ENCODE results near the gene LRRC8D.
"Not testable (repeated sequence)": the region's sequence is repeated elsewhere in the genome, so short reads cannot be mapped to it uniquely, and the experiment has no call there.

The LRRC8D gene

GRCh38 chr1:89794406-89794805, 26.4 kb upstream of the LRRC8D start:
- no peak for TF ChIP-seq POLR2A (IDR thresholded peaks at IDR 0.05; ENCODE audit: low read depth, low read length)
- DNase-seq (ENCODE audit: insufficient read length) (no peak), FAIRE-seq (no peak)

- FAIRE-seq; DNase-seq (ENCODE audit: insufficient read length): not testable (repeated sequence)
Measured at GRCh38 chr1:89795571-89795970, 25.3 kb upstream of the LRRC8D start.

DNA sequence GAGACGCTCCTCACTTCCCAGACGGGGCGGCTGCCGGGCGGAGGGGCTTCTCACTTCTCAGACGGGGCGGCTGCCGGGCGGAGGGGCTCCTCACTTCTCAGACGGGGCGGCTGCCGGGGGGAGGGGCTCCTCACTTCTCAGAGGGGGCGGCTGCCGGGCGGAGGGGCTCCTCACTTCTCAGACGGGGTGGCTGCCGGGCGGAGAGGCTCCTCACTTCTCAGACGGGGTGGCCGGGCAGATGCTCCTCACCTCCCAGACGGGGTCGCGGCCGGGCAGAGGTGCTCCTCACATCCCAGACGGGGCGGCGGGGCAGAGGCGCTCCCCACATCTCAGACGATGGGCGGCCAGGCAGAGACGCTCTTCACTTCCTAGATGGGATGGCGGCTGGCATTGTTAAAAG, 23.0 kb upstream of the LRRC8D start:
- FAIRE-seq; DNase-seq (ENCODE audit: insufficient read length): not testable (repeated sequence)

DNA sequence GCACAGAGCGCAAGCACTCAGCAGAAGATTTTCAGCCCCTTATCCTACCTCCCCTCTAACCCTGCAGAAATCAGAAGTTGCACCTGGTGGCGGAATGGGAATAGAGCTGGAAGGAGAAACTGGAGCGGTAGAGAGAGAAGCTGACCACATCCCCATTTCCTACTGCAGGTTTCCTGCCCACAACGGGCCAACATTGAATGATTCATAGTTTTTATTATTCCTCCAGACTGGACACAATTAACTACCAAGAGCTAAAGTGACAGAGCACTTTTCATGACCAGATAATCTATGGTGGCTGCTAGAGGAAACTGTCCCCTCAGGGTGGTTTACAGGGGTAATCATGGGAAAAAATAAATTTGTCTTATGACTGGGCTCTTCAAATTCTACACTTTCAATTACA, 21.3 kb upstream of the LRRC8D start:
- DNase-seq (ENCODE audit: insufficient read length) (no peak), FAIRE-seq (no peak)
- TF ChIP-seq POLR2AphosphoS5 (IDR thresholded peaks at IDR 0.05; ENCODE audit: low read depth, low read length) (no peak), TAF1 (IDR thresholded peaks at IDR 0.05; ENCODE audit: borderline replicate concordance, low read depth, low read length) (no peak), POLR2A (IDR thresholded peaks at IDR 0.05; ENCODE audit: low read depth, low read length) (no peak)

- TF ChIP-seq TAF1 (IDR thresholded peaks at IDR 0.05; ENCODE audit: borderline replicate concordance, low read depth, low read length) (no peak), POLR2AphosphoS5 (IDR thresholded peaks at IDR 0.05; ENCODE audit: low read depth, low read length) (no peak), POLR2A (IDR thresholded peaks at IDR 0.05; ENCODE audit: low read depth, low read length) (no peak)
- FAIRE-seq (no peak), DNase-seq (ENCODE audit: insufficient read length) (no peak)
Measured at GRCh38 chr1:89800022-89800655, 20.7 kb upstream of the LRRC8D start.

DNA sequence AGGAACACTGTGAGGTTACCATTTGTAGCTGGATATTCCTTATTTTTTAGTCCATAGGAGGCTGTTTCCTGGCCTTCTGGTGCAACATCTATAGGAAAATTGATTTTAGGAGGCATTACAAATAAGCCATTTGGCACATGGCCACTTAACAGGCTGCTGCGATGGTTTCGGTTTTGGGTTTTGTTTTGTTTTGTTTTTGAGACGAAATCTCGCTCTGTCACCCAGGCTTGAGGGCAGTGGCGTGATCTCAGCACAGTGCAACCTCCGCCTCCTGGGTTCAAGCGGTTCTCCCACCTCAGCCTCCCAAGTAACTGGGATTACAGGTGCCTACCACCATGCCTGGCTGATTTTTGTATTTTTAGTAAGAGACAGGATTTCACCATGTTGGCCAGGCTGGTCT, 20.1 kb upstream of the LRRC8D start:
- TF ChIP-seq POLR2AphosphoS5 (IDR thresholded peaks at IDR 0.05; ENCODE audit: low read depth, low read length) (no peak), TAF1 (IDR thresholded peaks at IDR 0.05; ENCODE audit: borderline replicate concordance, low read depth, low read length) (no peak), POLR2A (IDR thresholded peaks at IDR 0.05; ENCODE audit: low read depth, low read length) (no peak)
- FAIRE-seq (peak; percentile 66), DNase-seq (ENCODE audit: insufficient read length) (no peak)

GRCh38 chr1:89802051-89802450, 18.8 kb upstream of the LRRC8D start:
- TF ChIP-seq POLR2A (IDR thresholded peaks at IDR 0.05; ENCODE audit: low read depth, low read length) (no peak), TAF1 (IDR thresholded peaks at IDR 0.05; ENCODE audit: borderline replicate concordance, low read depth, low read length) (no peak), POLR2AphosphoS5 (IDR thresholded peaks at IDR 0.05; ENCODE audit: low read depth, low read length) (no peak)
- FAIRE-seq, result no peak
- DNase-seq (ENCODE audit: insufficient read length), result no peak

DNA sequence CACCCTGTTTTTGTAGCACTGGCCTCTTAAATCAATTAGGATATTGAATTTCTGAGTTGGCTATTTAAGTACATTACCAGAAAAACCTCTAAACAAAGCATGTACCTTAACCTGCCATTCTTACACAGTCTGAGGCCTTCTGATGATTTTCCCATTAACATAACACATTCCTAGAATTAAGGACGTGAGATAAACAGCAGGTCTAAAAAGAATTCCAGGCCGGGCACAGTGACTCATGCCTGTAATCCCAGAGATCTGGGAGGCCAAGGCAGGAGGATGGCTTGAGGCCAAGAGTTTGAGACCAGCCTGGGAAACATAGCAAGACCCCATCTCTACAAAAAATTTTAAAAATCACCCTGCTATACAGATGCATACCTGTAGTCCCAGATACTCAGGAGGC, 18.0 kb upstream of the LRRC8D start:
- no peak for TF ChIP-seq POLR2AphosphoS5 (IDR thresholded peaks at IDR 0.05; ENCODE audit: low read depth, low read length)
- no peak for TF ChIP-seq TAF1 (IDR thresholded peaks at IDR 0.05; ENCODE audit: borderline replicate concordance, low read depth, low read length)
- no peak for TF ChIP-seq POLR2A (IDR thresholded peaks at IDR 0.05; ENCODE audit: low read depth, low read length)
- DNase-seq (ENCODE audit: insufficient read length), result no peak
- FAIRE-seq, result peak; percentile 21

DNA sequence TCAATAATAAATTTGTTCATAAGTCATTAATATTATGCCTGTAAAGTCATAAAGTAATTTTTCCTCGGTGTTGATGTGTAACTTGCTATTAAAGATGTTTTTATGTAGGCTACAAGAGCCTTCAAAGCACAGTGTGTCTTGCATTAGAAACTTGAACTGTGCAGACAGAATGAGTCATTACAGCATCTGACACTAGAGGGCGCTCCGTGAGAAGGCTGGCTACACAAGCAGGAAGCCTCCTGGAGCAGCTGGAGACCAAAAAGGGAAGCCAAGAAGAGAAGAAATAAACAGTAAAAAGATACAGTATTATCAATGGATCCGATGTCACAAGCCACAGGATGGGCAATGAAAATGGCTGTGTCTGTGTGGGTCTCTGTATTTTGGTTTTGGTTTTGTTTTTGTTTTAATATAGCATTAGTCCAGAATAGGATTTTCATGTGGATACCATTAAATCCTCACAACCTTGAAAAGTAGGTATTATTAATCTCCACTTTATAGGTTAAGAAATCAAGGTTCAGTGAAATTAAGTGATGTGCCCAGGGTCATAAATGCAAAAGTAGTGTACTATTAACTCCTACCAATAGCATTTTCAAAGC, 16.1 kb upstream of the LRRC8D start:
- FAIRE-seq, result peak; percentile 63
- peak; percentile 44 for DNase-seq (ENCODE audit: insufficient read length)
- TF ChIP-seq POLR2A (IDR thresholded peaks at IDR 0.05; ENCODE audit: low read depth, low read length), result no peak

DNA sequence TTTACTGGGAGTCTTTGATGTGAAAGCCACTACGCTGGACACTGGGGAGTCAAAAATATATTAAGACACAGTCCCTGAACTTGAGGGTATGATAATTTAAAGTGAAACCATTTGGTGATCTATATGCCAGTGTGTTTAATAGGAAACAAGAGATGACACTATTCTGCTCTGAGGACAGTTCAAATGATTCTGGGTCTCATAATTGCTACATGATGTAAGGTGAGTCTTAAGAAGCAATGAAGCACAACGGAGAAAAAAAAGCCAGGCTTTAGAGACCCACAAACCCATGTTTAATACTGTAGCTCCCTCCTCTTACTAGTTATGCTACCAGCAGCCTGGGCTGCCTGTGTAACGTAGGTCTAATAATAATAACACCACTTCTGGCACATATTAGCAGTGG, 14.2 kb upstream of the LRRC8D start:
- TF ChIP-seq TAF1 (IDR thresholded peaks at IDR 0.05; ENCODE audit: borderline replicate concordance, low read depth, low read length), result no peak
- no peak for TF ChIP-seq POLR2AphosphoS5 (IDR thresholded peaks at IDR 0.05; ENCODE audit: low read depth, low read length)
- TF ChIP-seq POLR2A (IDR thresholded peaks at IDR 0.05; ENCODE audit: low read depth, low read length), result no peak
- FAIRE-seq (no peak), DNase-seq (ENCODE audit: insufficient read length) (no peak)

GRCh38 chr1:89807503-89807902, 13.3 kb upstream of the LRRC8D start:
- FAIRE-seq, result no peak
- no peak for DNase-seq (ENCODE audit: insufficient read length)
- TF ChIP-seq POLR2A (IDR thresholded peaks at IDR 0.05; ENCODE audit: low read depth, low read length) (no peak), POLR2AphosphoS5 (IDR thresholded peaks at IDR 0.05; ENCODE audit: low read depth, low read length) (no peak), TAF1 (IDR thresholded peaks at IDR 0.05; ENCODE audit: borderline replicate concordance, low read depth, low read length) (no peak)

GRCh38 chr1:89807983-89808382, 12.8 kb upstream of the LRRC8D start:
- no peak for TF ChIP-seq TAF1 (IDR thresholded peaks at IDR 0.05; ENCODE audit: borderline replicate concordance, low read depth, low read length)
- TF ChIP-seq POLR2A (IDR thresholded peaks at IDR 0.05; ENCODE audit: low read depth, low read length), result no peak
- no peak for TF ChIP-seq POLR2AphosphoS5 (IDR thresholded peaks at IDR 0.05; ENCODE audit: low read depth, low read length)
- FAIRE-seq, result no peak

DNA sequence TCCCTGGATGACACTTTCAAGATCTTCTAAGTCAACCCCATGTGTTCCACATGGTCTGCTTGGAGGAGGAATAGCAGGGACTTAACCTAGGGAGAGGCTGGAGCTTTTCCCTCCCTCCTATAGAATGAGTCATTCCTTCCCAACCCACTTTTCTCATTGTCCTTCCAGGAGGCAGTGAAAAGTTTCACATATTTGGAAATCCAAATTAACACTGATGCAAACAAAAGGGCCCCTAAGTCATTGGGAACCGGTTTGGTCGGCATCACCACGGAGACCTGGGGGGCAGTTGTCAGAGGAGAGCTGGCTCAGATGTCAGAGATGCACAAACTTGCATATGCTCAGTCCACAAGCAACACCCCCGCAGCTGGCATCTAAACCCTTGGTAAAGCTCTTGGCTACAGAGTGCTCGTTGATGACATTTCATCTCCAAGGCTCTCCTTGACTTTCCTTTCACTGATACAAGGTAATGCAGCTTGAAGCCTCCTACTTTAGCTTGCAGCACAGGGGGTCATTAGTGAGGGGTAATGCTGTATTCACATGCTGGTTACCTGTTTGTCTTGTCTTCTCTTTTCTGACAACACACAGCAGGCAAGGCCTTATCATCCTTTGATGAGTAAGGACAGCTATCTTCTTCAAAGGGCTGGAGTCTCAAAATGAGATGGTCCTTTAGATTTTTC, 12.3 kb upstream of the LRRC8D start:
- FAIRE-seq (no peak), DNase-seq (ENCODE audit: insufficient read length) (no peak)
- TF ChIP-seq POLR2A (IDR thresholded peaks at IDR 0.05; ENCODE audit: low read depth, low read length) (no peak), POLR2AphosphoS5 (IDR thresholded peaks at IDR 0.05; ENCODE audit: low read depth, low read length) (no peak), TAF1 (IDR thresholded peaks at IDR 0.05; ENCODE audit: borderline replicate concordance, low read depth, low read length) (no peak)

More at GRCh38 chr1:89807983-89808382, 12.8 kb upstream of the LRRC8D start:
- DNase-seq (ENCODE audit: insufficient read length), result no peak

All from GM12892 (cell line).